Measurements from ENCODE around the gene NCS1. TPM values are rescaled to one million over a fixed set of nuclear protein-coding genes. Genes with fewer than 3 reads are reported as not detected.

The NCS1 gene
- polyA plus RNA-seq, 3 donors = not detected

DNA sequence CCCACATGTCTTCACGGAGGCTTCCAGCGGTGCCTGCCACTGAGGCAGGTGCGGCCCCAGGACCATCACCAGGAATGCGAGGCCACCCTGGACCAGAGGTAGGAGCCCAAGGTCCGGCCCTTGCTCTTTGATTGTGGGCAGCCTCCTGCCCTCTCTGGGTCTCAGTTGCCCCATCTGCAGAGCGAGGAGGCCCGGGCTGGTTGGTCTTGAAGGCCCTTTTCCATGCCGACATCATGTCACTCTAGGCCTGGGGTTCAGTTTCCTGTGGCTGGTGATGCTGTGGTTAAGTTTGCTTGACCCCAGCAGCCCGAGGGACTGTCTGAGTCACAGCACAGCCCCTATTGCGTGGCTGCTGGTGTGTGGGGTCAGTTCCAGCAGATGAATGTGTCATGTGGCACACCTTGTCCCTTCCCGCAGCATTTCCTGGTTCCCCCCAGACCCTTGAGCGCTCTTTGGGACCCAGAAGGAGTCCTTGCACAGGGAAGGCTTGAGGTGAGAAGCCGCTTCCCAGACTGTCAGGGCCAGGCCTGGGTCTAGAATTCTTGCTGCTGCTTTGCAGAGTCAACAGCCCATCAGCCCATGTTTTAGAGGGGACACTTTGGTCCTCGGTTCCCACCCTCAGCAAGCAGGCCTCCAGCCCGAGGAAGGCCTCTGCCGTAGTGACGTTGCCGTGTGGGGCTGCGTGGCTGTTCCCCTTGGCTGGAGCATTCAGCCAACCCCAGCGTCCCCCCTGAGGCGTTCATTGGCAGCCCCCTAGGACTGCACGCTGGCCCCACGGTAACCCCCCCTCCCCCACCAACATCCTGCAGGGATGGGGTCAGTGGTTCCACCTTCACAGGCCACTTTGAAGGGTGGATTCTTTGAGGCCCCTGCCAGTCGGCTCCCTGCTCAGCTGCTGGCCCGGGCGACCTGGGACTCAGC is 62.4 kb downstream of the NCS1 start:
- Mint-ChIP-seq H3K27ac (no peak overlapping the region), H3K36me3 (no peaks in the 10 kb centered on the region), H3K27me3 (ENCODE audit: low read depth in 3 of 3) (peaks cover 3 to 8% (median 4%) of the 10 kb centered on the region in 3 donors), H3K4me3 (no peak overlapping the region), H3K4me1 (peaks cover 5% of the 10 kb centered on the region), H3K9me3 (no peaks in the 10 kb centered on the region)
- Histone ChIP-seq H3K9ac (ENCODE audit: insufficient read depth, low read length, poor library complexity, severe bottlenecking) (no peak overlapping the region), H3K27ac (ENCODE audit: low read depth in 1 of 2, low read length in 2 of 2) (no peak overlapping the region), H3K36me3 (replicated peaks in 1 of 2; ENCODE audit: control insufficient read depth in 1 of 2, insufficient read depth in 2 of 2, low read length in 2 of 2) (no peaks in the 10 kb centered on the region), H3K4me2 (replicated peaks; ENCODE audit: extremely low read depth, low read length, poor library complexity, severe bottlenecking) (no peak overlapping the region), H3K9me3 (replicated peaks in 1 of 2; ENCODE audit: control insufficient read depth in 1 of 2, insufficient read depth in 1 of 2, low read length in 2 of 2) (no peaks in the 10 kb centered on the region), H4K20me1 (ENCODE audit: insufficient read depth, low read length) (no peaks in the 10 kb centered on the region), H3K79me2 (ENCODE audit: insufficient read depth, low read length) (no peaks in the 10 kb centered on the region), H3K27me3 (ENCODE audit: control insufficient read depth in 2 of 2, insufficient read depth in 2 of 2, low read length in 2 of 2) (no peaks in the 10 kb centered on the region), H2AFZ (ENCODE audit: insufficient read depth, low read depth, low read length, poor library complexity, severe bottlenecking) (no peak overlapping the region), H3K4me3 (replicated peaks in 1 of 3; ENCODE audit: low read depth in 2 of 3, low read length in 3 of 3) (no peak overlapping the region), H3K4me1 (ENCODE audit: control insufficient read depth in 1 of 2, insufficient read depth in 2 of 2, low read length in 2 of 2) (peaks cover 5 to 6% of the 10 kb centered on the region in 2 donors)
- DNase-seq = no peak
- whole genome bisulfite sequencing (ENCODE audit: insufficient coverage) = 78% methylated on average over 18 of the region's 26 CpGs
- no peak for TF ChIP-seq CTCF (IDR thresholded peaks at IDR 0.05)
- intact Hi-C loops (cut with micrococcal nuclease) = loop anchor here in 1 of 2 donors (10.0 kb wide), 1 partner anchor 350 kb away; no protein-coding TSS in a partner anchor

- Histone ChIP-seq H3K9me3 (replicated peaks in 1 of 2; ENCODE audit: control insufficient read depth in 1 of 2, insufficient read depth in 1 of 2, low read length in 2 of 2) (no peaks in the 10 kb centered on the region), H2AFZ (ENCODE audit: insufficient read depth, low read depth, low read length, poor library complexity, severe bottlenecking) (peak overlapping the region; percentile 70), H3K4me2 (replicated peaks; ENCODE audit: extremely low read depth, low read length, poor library complexity, severe bottlenecking) (peak overlapping the region; percentile 50), H3K27me3 (ENCODE audit: control insufficient read depth in 2 of 2, insufficient read depth in 2 of 2, low read length in 2 of 2) (no peaks in the 10 kb centered on the region), H3K36me3 (replicated peaks in 1 of 2; ENCODE audit: control insufficient read depth in 1 of 2, insufficient read depth in 2 of 2, low read length in 2 of 2) (no peaks in the 10 kb centered on the region), H4K20me1 (ENCODE audit: insufficient read depth, low read length) (no peaks in the 10 kb centered on the region), H3K4me1 (ENCODE audit: control insufficient read depth in 1 of 2, insufficient read depth in 2 of 2, low read length in 2 of 2) (peaks cover 5 to 8% of the 10 kb centered on the region in 2 donors), H3K9ac (ENCODE audit: insufficient read depth, low read length, poor library complexity, severe bottlenecking) (no peak overlapping the region), H3K79me2 (ENCODE audit: insufficient read depth, low read length) (no peaks in the 10 kb centered on the region), H3K27ac (ENCODE audit: low read depth in 1 of 2, low read length in 2 of 2) (no peak overlapping the region), H3K4me3 (replicated peaks in 1 of 3; ENCODE audit: low read depth in 2 of 3, low read length in 3 of 3) (no peak overlapping the region)
- no peak overlapping the region for H3K27ac Mint-ChIP-seq
- peaks cover 0 to 2% (median 0%) of the 10 kb centered on the region in 7 donors for H3K9me3 Mint-ChIP-seq
- peaks cover 10% of the 10 kb centered on the region for H3K4me1 Mint-ChIP-seq
- peak overlapping the region in 1 of 2 donors; percentile 62 for H3K4me3 Mint-ChIP-seq
- no peaks in the 10 kb centered on the region for H3K36me3 Mint-ChIP-seq
- intact Hi-C loops (cut with micrococcal nuclease) = loop anchor here (1.0 to 10.0 kb wide), 2 partner anchors 128 to 351 kb away; no protein-coding TSS in a partner anchor
- DNase-seq = peak; percentile 45 to 67 (median 60)
- peaks cover 3 to 5% (median 3%) of the 10 kb centered on the region in 3 donors for H3K27me3 Mint-ChIP-seq (ENCODE audit: low read depth in 3 of 3)
- TF ChIP-seq CTCF (IDR thresholded peaks at IDR 0.05) = peak; percentile 100
- 58% methylated on average over 29 of the region's 45 CpGs for WGBS (ENCODE audit: insufficient coverage)
Observed at GRCh38 chr9:130235558-130236435, 63.6 kb downstream of the NCS1 start.
